A549 (cell line): Measurements from ENCODE around the gene PNPLA7.

ENCODE experiments used
- BHLHE40 ChIP-seq: IDR thresholded peaks from 2 replicates; pipeline ENCODE4 v1.6.1; 2012; ENCODE audit warnings: low read depth, low read length, inconsistent platforms
- CHD2 ChIP-seq: fragments of 150-350 bp; IDR thresholded peaks from 2 replicates; pipeline ENCODE4 v1.6.1; 2014; ENCODE audit warnings: low read length; ENCODE audit not compliant: partially characterized antibody
- CTCF ChIP-seq: fragments of >200 bp; sonication (Bioruptor Twin); formaldehyde crosslinking; IDR thresholded peaks from 3 replicates; pipeline ENCODE4 v1.5.1; 2016
- FOSL2 ChIP-seq, 2 experiments: fragments of 450-650 bp in 1 of 2; fragments of >200 bp in 1 of 2; sonication (Bioruptor Twin) in 1 of 2; formaldehyde crosslinking; IDR thresholded peaks; 2 replicates each; pipeline versions ENCODE4 v1.5.0 to v1.6.1; 2016 to 2020; ENCODE audit warnings: mild to moderate bottlenecking in 1 of 2, moderate library complexity in 1 of 2
- PHF8 ChIP-seq: fragments of 200-600 bp; sonication (generic); IDR thresholded peaks from 2 replicates; pipeline ENCODE4 v1.6.1; 2016; ENCODE audit warnings: low read depth, mild to moderate bottlenecking, antibody characterized with exemption, moderate library complexity, borderline replicate concordance
- POLR2A ChIP-seq: IDR thresholded peaks from 2 replicates; pipeline ENCODE4 v1.6.1; 2012; ENCODE audit warnings: mild to moderate bottlenecking, low read length
- RAD21 ChIP-seq, 2 experiments: fragments of >200 bp in 1 of 2; sonication (Bioruptor Twin) in 1 of 2; formaldehyde crosslinking in 1 of 2; IDR thresholded peaks in 1 of 2; conservative IDR thresholded peaks in 1 of 2; 2 replicates in 1 of 2; 3 replicates in 1 of 2; pipeline ENCODE4 v1.6.1; 2012 to 2018; ENCODE audit warnings: inconsistent platforms in 1 of 2
- RFX5 ChIP-seq: fragments of 450-650 bp; IDR thresholded peaks from 2 replicates; pipeline ENCODE4 v1.7.1; 2014; ENCODE audit warnings: antibody characterized with exemption, mild to moderate bottlenecking, moderate library complexity
- TF ChIP-seq, protein P1 (sequence below): fragments of 450-650 bp; IDR thresholded peaks from 2 replicates; pipeline ENCODE4 v1.6.1; 2014; ENCODE audit warnings: antibody characterized with exemption

DNA sequence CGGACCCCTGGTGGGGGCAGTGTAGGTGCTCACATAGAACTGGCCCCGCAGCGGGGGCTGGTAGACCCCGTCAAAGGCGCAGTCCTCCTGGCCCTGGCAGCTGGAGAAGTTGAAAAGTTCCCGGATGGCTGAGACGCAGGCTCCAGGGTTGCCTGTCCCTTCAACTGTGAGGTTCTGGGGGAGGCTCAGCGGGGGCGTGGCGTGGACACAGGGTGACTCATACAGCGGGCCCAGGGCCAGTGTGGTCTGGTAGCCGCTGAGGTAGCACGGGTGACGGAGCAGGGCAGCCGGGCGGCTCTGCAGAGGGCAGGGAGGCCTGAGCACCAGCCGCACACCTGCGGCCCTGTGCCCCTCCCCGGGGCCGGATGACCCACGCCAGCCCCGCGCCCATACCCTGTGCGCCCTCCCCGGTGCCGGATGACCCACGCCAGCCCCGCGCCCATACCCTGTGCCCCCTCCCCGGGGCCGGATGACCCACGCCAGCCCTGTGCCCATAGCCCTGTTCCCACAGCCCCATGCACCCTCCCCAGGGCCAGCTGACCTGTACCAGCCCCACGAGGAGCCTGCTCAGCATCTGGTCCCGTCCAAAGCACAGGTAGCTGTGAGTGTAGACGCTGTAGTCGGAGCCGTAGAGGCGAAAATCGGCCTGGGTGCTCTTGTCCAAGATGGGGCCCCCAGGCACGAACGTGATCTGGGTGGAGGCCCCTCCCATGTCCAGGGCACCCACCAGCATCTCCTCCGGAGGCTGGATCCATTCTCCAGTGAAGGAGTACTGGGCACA, 114.0 kb downstream of the PNPLA7 start:
- TF ChIP-seq BHLHE40 (no peak), RFX5 (no peak), CTCF (no peak), PHF8 (no peak), POLR2A (no peak), FOSL2 (IDR thresholded peaks at IDR 0.05) (peak; percentile 36; the same call in 1 of the 2 replicates), FOSL2 (CRISPR knock-in tag; IDR thresholded peaks at IDR 0.05) (peak; percentile 88), RAD21 (conservative IDR thresholded peaks at IDR 0.05 in 1 of 2, IDR thresholded peaks at IDR 0.05 in 1 of 2) (no peak), CHD2 (no peak)
- TF ChIP-seq, protein P1, sequence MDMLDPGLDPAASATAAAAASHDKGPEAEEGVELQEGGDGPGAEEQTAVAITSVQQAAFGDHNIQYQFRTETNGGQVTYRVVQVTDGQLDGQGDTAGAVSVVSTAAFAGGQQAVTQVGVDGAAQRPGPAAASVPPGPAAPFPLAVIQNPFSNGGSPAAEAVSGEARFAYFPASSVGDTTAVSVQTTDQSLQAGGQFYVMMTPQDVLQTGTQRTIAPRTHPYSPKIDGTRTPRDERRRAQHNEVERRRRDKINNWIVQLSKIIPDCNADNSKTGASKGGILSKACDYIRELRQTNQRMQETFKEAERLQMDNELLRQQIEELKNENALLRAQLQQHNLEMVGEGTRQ: no peak
